ENCODE data around the gene ZNF436. TPM values are rescaled to one million over a fixed set of nuclear protein-coding genes. Genes with fewer than 3 reads are reported as not detected.

ZNF436 gene
- total and polyA plus RNA-seq, 2 of the 13 experiments (the other 11 are each of a cell fraction or from before 2014, with no cell fraction given), result 4.3 to 9.9 TPM

DNA sequence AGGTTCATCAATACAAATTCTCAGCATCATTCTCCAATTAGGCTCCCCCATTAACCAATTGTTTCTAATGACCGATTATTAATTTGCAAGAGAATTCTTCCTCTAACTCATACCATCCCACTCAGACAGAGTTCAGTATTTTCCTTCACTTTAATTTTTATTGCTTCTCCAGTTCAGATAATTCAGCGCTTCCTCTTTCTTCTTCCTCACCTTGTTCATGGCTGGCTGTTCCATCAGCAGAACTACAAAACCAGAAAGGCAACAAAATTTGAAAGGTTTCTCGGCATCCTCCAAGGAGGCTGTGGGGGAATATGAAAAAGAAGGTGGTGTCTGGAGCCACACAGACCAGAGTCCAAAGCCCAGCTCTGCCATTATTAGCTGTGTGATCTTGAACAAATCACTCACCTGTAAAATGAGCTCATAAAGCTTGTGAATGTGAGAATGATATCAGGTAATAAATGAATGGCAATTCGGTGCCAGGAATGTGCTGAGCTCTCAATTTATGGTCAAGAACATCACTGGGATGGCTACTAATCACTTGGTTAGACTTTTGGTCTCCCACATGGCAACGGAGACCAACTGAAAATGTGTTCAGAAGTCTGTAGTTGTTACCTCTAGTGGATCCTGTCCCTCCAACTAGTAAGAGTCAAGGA is 11.7 kb upstream of the ZNF436 start:
- Histone ChIP-seq H3K4me3 (replicated peaks in 1 of 3; ENCODE audit: insufficient read depth in 1 of 3, low read depth in 2 of 3, low read length in 3 of 3) (no peak overlapping the region), H3K27ac (ENCODE audit: extremely low read length, insufficient read depth, low read length) (no peak overlapping the region), H2AFZ (ENCODE audit: low read length) (no peak overlapping the region), H4K20me1 (ENCODE audit: insufficient read depth, low read length) (no peaks in the 10 kb centered on the region), H3K4me1 (ENCODE audit: insufficient read depth, low read length) (peaks cover 32% of the 10 kb centered on the region), H3K36me3 (replicated peaks in 1 of 2; ENCODE audit: control insufficient read depth in 1 of 2, insufficient read depth in 2 of 2, low read length in 2 of 2) (peaks cover 7 to 23% of the 10 kb centered on the region in 2 experiments; a peak in 4 of 5 replicates), H3K79me2 (ENCODE audit: insufficient read depth, low read length) (no peaks in the 10 kb centered on the region), H3K9ac (ENCODE audit: insufficient read depth, low read depth, low read length) (no peak overlapping the region), H3K9me3 (ENCODE audit: low read length) (no peaks in the 10 kb centered on the region), H3K27me3 (ENCODE audit: control insufficient read depth in 1 of 2, insufficient read depth in 2 of 2, low read length in 2 of 2) (no peaks in the 10 kb centered on the region), H3K4me2 (ENCODE audit: low read depth, low read length) (no peak overlapping the region)
- in situ Hi-C loops (cut with HindIII; ENCODE audit: extremely low pct_ligation_motif_present, low pct_unique_long_range_greater_than_20kb) (no loop called here), intact Hi-C loops (cut with micrococcal nuclease; ENCODE audit: unreplicated experiment) (no loop called here)
- ChIA-PET CTCF (ENCODE audit: low intra/inter-chr PET ratio, low total read pairs) (no interaction called here), POLR2A (interaction anchor here (0.9 kb wide), 1 partner anchor 37 kb away, joined by 3 read pairs; the partner anchor contains the start of gene HNRNPR)
- BruUV-seq (replicated peaks), result no TSS peak
- DNase-seq (ENCODE audit: low spot score) (no peak), ATAC-seq (no peak), FAIRE-seq (no peak)
- WGBS (ENCODE audit: low lambda C conversion rate), result 93% methylated on average over 5 of the region's 5 CpGs
- TF ChIP-seq ZNF280B (CRISPR knock-in tag; IDR thresholded peaks at IDR 0.05; ENCODE audit: borderline replicate concordance) (no peak), ZNF562 (CRISPR knock-in tag; IDR thresholded peaks at IDR 0.05; ENCODE audit: borderline replicate concordance) (no peak), KDM1A (CRISPR knock-in tag; IDR thresholded peaks at IDR 0.05) (no peak), IKZF1 (IDR thresholded peaks at IDR 0.05) (no peak), RAD21 (CRISPR knock-in tag; IDR thresholded peaks at IDR 0.05) (no peak), ZNF652 (CRISPR knock-in tag; IDR thresholded peaks at IDR 0.05; ENCODE audit: borderline replicate concordance, low read depth) (no peak), DDIT3 (CRISPR knock-in tag; IDR thresholded peaks at IDR 0.05) (no peak), POLR2AphosphoS2 (IDR thresholded peaks at IDR 0.05; ENCODE audit: low read depth, low read length) (no peak), RFXAP (CRISPR knock-in tag; IDR thresholded peaks at IDR 0.05; ENCODE audit: borderline replicate concordance) (no peak), TP53 (CRISPR knock-in tag; conservative IDR thresholded peaks at IDR 0.05) (no peak), ZNF770 (CRISPR knock-in tag; IDR thresholded peaks at IDR 0.05) (no peak), ZNF713 (CRISPR knock-in tag; IDR thresholded peaks at IDR 0.05) (no peak), ZFP36 (IDR thresholded peaks at IDR 0.05; ENCODE audit: borderline replicate concordance, low read depth, low read length, partially characterized antibody) (no peak)
- TF ChIP-seq, protein P1, sequence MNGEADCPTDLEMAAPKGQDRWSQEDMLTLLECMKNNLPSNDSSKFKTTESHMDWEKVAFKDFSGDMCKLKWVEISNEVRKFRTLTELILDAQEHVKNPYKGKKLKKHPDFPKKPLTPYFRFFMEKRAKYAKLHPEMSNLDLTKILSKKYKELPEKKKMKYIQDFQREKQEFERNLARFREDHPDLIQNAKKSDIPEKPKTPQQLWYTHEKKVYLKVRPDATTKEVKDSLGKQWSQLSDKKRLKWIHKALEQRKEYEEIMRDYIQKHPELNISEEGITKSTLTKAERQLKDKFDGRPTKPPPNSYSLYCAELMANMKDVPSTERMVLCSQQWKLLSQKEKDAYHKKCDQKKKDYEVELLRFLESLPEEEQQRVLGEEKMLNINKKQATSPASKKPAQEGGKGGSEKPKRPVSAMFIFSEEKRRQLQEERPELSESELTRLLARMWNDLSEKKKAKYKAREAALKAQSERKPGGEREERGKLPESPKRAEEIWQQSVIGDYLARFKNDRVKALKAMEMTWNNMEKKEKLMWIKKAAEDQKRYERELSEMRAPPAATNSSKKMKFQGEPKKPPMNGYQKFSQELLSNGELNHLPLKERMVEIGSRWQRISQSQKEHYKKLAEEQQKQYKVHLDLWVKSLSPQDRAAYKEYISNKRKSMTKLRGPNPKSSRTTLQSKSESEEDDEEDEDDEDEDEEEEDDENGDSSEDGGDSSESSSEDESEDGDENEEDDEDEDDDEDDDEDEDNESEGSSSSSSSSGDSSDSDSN (CRISPR knock-in tag; IDR thresholded peaks at IDR 0.05), result no peak
- TF ChIP-seq, protein P2, sequence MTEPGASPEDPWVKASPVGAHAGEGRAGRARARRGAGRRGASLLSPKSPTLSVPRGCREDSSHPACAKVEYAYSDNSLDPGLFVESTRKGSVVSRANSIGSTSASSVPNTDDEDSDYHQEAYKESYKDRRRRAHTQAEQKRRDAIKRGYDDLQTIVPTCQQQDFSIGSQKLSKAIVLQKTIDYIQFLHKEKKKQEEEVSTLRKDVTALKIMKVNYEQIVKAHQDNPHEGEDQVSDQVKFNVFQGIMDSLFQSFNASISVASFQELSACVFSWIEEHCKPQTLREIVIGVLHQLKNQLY (CRISPR knock-in tag; IDR thresholded peaks at IDR 0.05), result no peak
- TF ChIP-seq, protein P3, sequence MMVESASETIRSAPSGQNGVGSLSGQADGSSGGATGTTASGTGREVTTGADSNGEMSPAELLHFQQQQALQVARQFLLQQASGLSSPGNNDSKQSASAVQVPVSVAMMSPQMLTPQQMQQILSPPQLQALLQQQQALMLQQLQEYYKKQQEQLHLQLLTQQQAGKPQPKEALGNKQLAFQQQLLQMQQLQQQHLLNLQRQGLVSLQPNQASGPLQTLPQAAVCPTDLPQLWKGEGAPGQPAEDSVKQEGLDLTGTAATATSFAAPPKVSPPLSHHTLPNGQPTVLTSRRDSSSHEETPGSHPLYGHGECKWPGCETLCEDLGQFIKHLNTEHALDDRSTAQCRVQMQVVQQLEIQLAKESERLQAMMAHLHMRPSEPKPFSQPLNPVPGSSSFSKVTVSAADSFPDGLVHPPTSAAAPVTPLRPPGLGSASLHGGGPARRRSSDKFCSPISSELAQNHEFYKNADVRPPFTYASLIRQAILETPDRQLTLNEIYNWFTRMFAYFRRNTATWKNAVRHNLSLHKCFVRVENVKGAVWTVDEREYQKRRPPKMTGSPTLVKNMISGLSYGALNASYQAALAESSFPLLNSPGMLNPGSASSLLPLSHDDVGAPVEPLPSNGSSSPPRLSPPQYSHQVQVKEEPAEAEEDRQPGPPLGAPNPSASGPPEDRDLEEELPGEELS (CRISPR knock-in tag; IDR thresholded peaks at IDR 0.05), result no peak

All from HepG2 (cell line).